ENCODE results near the gene RPS18. TPM values are rescaled to one million over a fixed set of nuclear protein-coding genes. Genes with fewer than 3 reads are reported as not detected.

The RPS18 gene
- total and polyA plus RNA-seq, 9 of the 15 experiments (the other 6 are each of a cell fraction or from before 2014, with no cell fraction given), result 5,023 to 17,516 (median 8,131) TPM

GRCh38 chr6:33288921-33289783, 17.3 kb downstream of the RPS18 start, which contains the start of the genes PFDN6 and WDR46 (continued):
- no peak for TF ChIP-seq ZNF561 (CRISPR knock-in tag; conservative IDR thresholded peaks at IDR 0.05)
- peak; percentile 80 for TF ChIP-seq BHLHE40 (IDR thresholded peaks at IDR 0.05; ENCODE audit: low read length)
- no peak for TF ChIP-seq CCAR2 (IDR thresholded peaks at IDR 0.05; ENCODE audit: low read depth, low read length)
- peak; percentile 63 for TF ChIP-seq FOSL1 (tag; conservative IDR thresholded peaks at IDR 0.05)
- TF ChIP-seq ZNF282 (CRISPR knock-in tag; IDR thresholded peaks at IDR 0.05), result no peak
- TF ChIP-seq, protein P1, sequence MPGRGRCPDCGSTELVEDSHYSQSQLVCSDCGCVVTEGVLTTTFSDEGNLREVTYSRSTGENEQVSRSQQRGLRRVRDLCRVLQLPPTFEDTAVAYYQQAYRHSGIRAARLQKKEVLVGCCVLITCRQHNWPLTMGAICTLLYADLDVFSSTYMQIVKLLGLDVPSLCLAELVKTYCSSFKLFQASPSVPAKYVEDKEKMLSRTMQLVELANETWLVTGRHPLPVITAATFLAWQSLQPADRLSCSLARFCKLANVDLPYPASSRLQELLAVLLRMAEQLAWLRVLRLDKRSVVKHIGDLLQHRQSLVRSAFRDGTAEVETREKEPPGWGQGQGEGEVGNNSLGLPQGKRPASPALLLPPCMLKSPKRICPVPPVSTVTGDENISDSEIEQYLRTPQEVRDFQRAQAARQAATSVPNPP (IDR thresholded peaks at IDR 0.05; ENCODE audit: borderline replicate concordance, insufficient read depth, insufficient read length), result no peak
- no peak for TF ChIP-seq NFATC3 (IDR thresholded peaks at IDR 0.05)
- no peak for TF ChIP-seq MIER1 (IDR thresholded peaks at IDR 0.05; ENCODE audit: low read depth)
- peak; percentile 96; the same call in 1 of the 2 replicates for TF ChIP-seq FOXK1 (CRISPR knock-in tag; IDR thresholded peaks at IDR 0.05; ENCODE audit: borderline replicate concordance)
- TF ChIP-seq, protein P2, sequence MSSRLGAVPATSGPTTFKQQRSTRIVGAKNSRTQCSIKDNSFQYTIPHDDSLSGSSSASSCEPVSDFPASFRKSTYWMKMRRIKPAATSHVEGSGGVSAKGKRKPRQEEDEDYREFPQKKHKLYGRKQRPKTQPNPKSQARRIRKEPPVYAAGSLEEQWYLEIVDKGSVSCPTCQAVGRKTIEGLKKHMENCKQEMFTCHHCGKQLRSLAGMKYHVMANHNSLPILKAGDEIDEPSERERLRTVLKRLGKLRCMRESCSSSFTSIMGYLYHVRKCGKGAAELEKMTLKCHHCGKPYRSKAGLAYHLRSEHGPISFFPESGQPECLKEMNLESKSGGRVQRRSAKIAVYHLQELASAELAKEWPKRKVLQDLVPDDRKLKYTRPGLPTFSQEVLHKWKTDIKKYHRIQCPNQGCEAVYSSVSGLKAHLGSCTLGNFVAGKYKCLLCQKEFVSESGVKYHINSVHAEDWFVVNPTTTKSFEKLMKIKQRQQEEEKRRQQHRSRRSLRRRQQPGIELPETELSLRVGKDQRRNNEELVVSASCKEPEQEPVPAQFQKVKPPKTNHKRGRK (tag; IDR thresholded peaks at IDR 0.05), result no peak
- no peak for TF ChIP-seq RFX7 (CRISPR knock-in tag; IDR thresholded peaks at IDR 0.05)
- TF ChIP-seq CREB3 (tag; conservative IDR thresholded peaks at IDR 0.05; ENCODE audit: low read depth), result peak; percentile 89
- no peak for TF ChIP-seq SOX6 (IDR thresholded peaks at IDR 0.05)
- peak; percentile 78; the same call in 1 of the 2 replicates for TF ChIP-seq BACH1 (tag; IDR thresholded peaks at IDR 0.05)
- TF ChIP-seq, protein P3, sequence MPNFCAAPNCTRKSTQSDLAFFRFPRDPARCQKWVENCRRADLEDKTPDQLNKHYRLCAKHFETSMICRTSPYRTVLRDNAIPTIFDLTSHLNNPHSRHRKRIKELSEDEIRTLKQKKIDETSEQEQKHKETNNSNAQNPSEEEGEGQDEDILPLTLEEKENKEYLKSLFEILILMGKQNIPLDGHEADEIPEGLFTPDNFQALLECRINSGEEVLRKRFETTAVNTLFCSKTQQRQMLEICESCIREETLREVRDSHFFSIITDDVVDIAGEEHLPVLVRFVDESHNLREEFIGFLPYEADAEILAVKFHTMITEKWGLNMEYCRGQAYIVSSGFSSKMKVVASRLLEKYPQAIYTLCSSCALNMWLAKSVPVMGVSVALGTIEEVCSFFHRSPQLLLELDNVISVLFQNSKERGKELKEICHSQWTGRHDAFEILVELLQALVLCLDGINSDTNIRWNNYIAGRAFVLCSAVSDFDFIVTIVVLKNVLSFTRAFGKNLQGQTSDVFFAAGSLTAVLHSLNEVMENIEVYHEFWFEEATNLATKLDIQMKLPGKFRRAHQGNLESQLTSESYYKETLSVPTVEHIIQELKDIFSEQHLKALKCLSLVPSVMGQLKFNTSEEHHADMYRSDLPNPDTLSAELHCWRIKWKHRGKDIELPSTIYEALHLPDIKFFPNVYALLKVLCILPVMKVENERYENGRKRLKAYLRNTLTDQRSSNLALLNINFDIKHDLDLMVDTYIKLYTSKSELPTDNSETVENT (CRISPR knock-in tag; IDR thresholded peaks at IDR 0.05), result no peak
- no peak for TF ChIP-seq SMARCA5 (IDR thresholded peaks at IDR 0.05)
- TF ChIP-seq HDAC3 (IDR thresholded peaks at IDR 0.05; ENCODE audit: borderline replicate concordance, partially characterized antibody), result no peak
- no peak for TF ChIP-seq POLR3G (IDR thresholded peaks at IDR 0.05; ENCODE audit: extremely low read depth, insufficient read length, insufficient replicate concordance)
- no peak for TF ChIP-seq MCM2 (IDR thresholded peaks at IDR 0.05; ENCODE audit: low read depth)
- no peak; the same call in 1 of the 2 replicates for TF ChIP-seq RB1 (IDR thresholded peaks at IDR 0.05; ENCODE audit: low read depth)
- TF ChIP-seq, protein P4, sequence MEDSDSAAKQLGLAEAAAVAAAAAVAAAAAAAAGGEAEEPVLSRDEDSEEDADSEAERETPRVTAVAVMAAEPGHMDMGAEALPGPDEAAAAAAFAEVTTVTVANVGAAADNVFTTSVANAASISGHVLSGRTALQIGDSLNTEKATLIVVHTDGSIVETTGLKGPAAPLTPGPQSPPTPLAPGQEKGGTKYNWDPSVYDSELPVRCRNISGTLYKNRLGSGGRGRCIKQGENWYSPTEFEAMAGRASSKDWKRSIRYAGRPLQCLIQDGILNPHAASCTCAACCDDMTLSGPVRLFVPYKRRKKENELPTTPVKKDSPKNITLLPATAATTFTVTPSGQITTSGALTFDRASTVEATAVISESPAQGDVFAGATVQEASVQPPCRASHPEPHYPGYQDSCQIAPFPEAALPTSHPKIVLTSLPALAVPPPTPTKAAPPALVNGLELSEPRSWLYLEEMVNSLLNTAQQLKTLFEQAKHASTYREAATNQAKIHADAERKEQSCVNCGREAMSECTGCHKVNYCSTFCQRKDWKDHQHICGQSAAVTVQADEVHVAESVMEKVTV (CRISPR knock-in tag; IDR thresholded peaks at IDR 0.05), result no peak

Data from K562 (cell line).